Mammary epithelial cell (primary cell): ENCODE data around the gene PRRC2B.

ENCODE experiments used
- EZH2 ChIP-seq: IDR thresholded peaks from 2 replicates; pipeline ENCODE4 v1.6.1; 2012; ENCODE audit warnings: low read length, inconsistent platforms, borderline replicate concordance
- TF ChIP-seq, protein P1 (sequence below), 2 donors: IDR thresholded peaks in 1 of 2; conservative IDR thresholded peaks in 1 of 2; 2 replicates each; pipeline ENCODE4 v1.5.1; 2011 to 2012; ENCODE audit warnings: inconsistent platforms in 2 of 2, low read length in 2 of 2, mild to moderate bottlenecking in 2 of 2, control low read depth in 1 of 2, low read depth in 1 of 2; ENCODE audit not compliant: insufficient read depth in 1 of 2; ENCODE audit errors: extremely low read depth in 1 of 2

DNA sequence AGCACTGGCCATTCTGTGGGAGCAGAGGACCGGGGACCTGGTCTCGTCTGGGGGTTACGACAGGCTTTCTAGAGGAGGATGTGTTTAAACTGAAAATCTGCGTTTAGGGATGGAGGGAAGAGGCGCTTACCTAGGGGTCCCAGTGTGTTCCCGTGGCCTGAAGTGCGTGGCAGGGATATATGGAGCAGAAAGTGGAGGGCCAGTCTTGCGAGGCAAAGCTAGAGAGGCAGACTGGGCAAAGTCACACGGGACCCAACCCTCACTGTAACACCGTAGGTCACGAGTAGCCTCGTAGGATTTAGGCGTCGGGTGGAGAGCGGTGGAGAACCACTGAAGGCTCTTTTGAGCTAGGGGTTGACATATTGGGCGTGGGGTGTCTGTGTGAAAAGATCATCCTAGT is 76.1 kb downstream of the PRRC2B start:
- TF ChIP-seq, protein P1, sequence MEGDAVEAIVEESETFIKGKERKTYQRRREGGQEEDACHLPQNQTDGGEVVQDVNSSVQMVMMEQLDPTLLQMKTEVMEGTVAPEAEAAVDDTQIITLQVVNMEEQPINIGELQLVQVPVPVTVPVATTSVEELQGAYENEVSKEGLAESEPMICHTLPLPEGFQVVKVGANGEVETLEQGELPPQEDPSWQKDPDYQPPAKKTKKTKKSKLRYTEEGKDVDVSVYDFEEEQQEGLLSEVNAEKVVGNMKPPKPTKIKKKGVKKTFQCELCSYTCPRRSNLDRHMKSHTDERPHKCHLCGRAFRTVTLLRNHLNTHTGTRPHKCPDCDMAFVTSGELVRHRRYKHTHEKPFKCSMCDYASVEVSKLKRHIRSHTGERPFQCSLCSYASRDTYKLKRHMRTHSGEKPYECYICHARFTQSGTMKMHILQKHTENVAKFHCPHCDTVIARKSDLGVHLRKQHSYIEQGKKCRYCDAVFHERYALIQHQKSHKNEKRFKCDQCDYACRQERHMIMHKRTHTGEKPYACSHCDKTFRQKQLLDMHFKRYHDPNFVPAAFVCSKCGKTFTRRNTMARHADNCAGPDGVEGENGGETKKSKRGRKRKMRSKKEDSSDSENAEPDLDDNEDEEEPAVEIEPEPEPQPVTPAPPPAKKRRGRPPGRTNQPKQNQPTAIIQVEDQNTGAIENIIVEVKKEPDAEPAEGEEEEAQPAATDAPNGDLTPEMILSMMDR (conservative IDR thresholded peaks at IDR 0.05 in 1 of 2, IDR thresholded peaks at IDR 0.05 in 1 of 2; ENCODE audit: extremely low read depth in 1 of 2, insufficient read depth in 1 of 2, low read depth in 1 of 2, low read length in 2 of 2): no peak
- TF ChIP-seq EZH2: no peak
